ENCODE results near the gene AGPAT3. TPM values are rescaled to one million over a fixed set of nuclear protein-coding genes. Genes with fewer than 3 reads are reported as not detected.

The AGPAT3 gene
- total and polyA plus RNA-seq, 2 donors (not counting 3 experiments of a cell fraction or from before 2014, with no cell fraction given), result 39.9 to 76.7 TPM

- Histone ChIP-seq H3K79me2 (ENCODE audit: control insufficient read depth, insufficient read depth, low read length) (no peaks in the 10 kb centered on the region), H3K4me2 (ENCODE audit: insufficient read depth, low read length) (no peak overlapping the region), H4K20me1 (replicated peaks; ENCODE audit: control insufficient read depth, extremely low read depth, insufficient read depth, low read length) (no peaks in the 10 kb centered on the region), H3K4me3 (replicated peaks in 1 of 3; ENCODE audit: insufficient read depth in 1 of 3, low read depth in 1 of 3, low read length in 3 of 3) (no peak overlapping the region), H3K4me1 (ENCODE audit: control insufficient read depth, extremely low read depth, insufficient read depth, low read length) (no peaks in the 10 kb centered on the region), H2AFZ (ENCODE audit: low read depth, low read length) (no peak overlapping the region), H3K9ac (replicated peaks; ENCODE audit: extremely low read depth, insufficient read depth, low read length) (no peak overlapping the region), H3K36me3 (ENCODE audit: control insufficient read depth in 2 of 2, extremely low read depth in 1 of 2, insufficient read depth in 2 of 2, low read length in 2 of 2) (no peaks in the 10 kb centered on the region), H3K27ac (ENCODE audit: insufficient read depth, low read depth, low read length) (no peak overlapping the region), H3K9me3 (replicated peaks; ENCODE audit: control insufficient read depth, insufficient read depth, low read length) (no peaks in the 10 kb centered on the region), H3K9me1 (replicated peaks; ENCODE audit: control insufficient read depth, extremely low read depth, insufficient read depth, low read length) (no peaks in the 10 kb centered on the region), H3K27me3 (ENCODE audit: control insufficient read depth in 2 of 2, insufficient read depth in 2 of 2, low read length in 2 of 2) (peaks cover 0 to 3% of the 10 kb centered on the region in 2 experiments)
- no peak for FAIRE-seq
- BruUV-seq (replicated peaks), result no TSS peak
- intact Hi-C loops (cut with micrococcal nuclease) (loop anchor here (5.0 kb wide), 1 partner anchor 43 kb away; the partner anchor contains the start of gene AGPAT3), dilution Hi-C loops (cut with MboI; ENCODE audit: extremely low pct_ligation_motif_present, low sequenced_read_pairs) (no loop called here)
- ChIA-PET POLR2A (no interaction called here), CTCF (interaction anchor here (0.8 to 2.5 kb wide), 4 partner anchors 11 to 151 kb away, joined by 4 to 12 read pairs (median 6); no protein-coding TSS in a partner anchor)
- TF ChIP-seq FOS (IDR thresholded peaks at IDR 0.05; ENCODE audit: borderline replicate concordance, insufficient read depth, low read length) (no peak), MYC (IDR thresholded peaks at IDR 0.05; ENCODE audit: low read depth, low read length) (no peak), GATA2 (IDR thresholded peaks at IDR 0.05; ENCODE audit: insufficient read depth, insufficient read length, low read depth, low read length) (no peak), JUN (IDR thresholded peaks at IDR 0.05; ENCODE audit: borderline replicate concordance, insufficient read depth, insufficient read length, low read depth) (no peak), EZH2 (IDR thresholded peaks at IDR 0.05; ENCODE audit: borderline replicate concordance, low read depth, low read length, severe bottlenecking) (no peak), MAX (IDR thresholded peaks at IDR 0.05; ENCODE audit: insufficient read depth, insufficient read length) (no peak), POLR2A (IDR thresholded peaks at IDR 0.05; ENCODE audit: low read depth, low read length) (no peak), POLR2AphosphoS5 (IDR thresholded peaks at IDR 0.05; ENCODE audit: insufficient read depth, low read depth, low read length) (no peak)
- TF ChIP-seq, protein P1, sequence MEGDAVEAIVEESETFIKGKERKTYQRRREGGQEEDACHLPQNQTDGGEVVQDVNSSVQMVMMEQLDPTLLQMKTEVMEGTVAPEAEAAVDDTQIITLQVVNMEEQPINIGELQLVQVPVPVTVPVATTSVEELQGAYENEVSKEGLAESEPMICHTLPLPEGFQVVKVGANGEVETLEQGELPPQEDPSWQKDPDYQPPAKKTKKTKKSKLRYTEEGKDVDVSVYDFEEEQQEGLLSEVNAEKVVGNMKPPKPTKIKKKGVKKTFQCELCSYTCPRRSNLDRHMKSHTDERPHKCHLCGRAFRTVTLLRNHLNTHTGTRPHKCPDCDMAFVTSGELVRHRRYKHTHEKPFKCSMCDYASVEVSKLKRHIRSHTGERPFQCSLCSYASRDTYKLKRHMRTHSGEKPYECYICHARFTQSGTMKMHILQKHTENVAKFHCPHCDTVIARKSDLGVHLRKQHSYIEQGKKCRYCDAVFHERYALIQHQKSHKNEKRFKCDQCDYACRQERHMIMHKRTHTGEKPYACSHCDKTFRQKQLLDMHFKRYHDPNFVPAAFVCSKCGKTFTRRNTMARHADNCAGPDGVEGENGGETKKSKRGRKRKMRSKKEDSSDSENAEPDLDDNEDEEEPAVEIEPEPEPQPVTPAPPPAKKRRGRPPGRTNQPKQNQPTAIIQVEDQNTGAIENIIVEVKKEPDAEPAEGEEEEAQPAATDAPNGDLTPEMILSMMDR (IDR thresholded peaks at IDR 0.05; ENCODE audit: extremely low read depth in 1 of 2, insufficient read depth in 1 of 2, low read depth in 1 of 2, low read length in 2 of 2), result no peak
- DNase-seq (ENCODE audit: low read depth, low spot score), result no peak
Measured at GRCh38 chr21:43824333-43825241, 40.4 kb upstream of the AGPAT3 start.
